ENCODE measurements around the gene ZNF335. TPM values are rescaled to one million over a fixed set of nuclear protein-coding genes. Genes with fewer than 3 reads are reported as not detected.

Gene ZNF335
- total RNA-seq, 1 donor from 2014 or later, result 14.2 TPM

DNA sequence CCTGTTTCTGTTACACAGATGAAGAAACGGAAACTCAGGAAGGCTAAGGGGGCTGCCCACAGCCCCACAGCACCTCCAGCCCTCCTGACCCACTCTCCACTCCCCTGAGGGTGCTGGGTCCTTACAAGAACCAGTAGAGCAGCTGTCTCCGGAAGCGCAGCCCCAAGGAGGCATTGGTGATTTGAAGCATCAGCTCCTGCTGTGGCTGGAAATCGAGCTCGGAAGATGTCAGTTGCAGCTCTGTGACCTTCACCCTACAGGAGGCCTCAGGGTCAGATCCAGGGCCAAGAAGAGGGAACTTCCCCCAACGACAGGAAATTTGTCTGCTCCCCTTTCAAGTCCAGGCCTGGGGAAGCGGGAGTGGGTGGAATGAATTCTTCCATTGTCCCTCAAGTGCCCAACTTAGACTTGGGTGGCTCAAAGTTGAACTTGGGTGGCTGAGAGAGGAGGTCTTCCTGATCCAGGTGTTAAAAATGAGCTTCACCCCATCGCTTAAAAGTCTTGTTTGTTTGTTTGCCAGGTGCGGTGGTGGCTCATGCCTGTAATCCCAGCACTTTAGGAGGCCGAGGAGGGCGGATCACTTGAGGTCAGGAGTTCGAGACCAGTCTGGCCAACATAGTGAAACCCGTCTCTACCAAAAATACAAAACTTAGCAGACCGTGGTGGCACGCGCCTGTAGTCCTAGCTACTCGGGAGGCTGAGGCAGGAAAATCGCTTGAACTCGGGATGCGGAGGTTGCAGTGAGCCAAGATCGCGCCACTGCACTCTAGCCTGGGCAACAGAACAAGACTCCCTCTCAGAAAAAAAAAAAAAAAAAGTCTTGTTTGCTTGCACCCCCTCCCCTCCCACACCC is 62.0 kb downstream of the ZNF335 start:
- no peaks in the 10 kb centered on the region for H3K9me3 Mint-ChIP-seq (ENCODE audit: low read depth)
- peak overlapping the region; percentile 94 for H3K27ac Mint-ChIP-seq (ENCODE audit: unreplicated experiment)
- TF ChIP-seq CTCF (IDR thresholded peaks at IDR 0.05), result no peak
- no peaks in the 10 kb centered on the region for H3K27me3 Mint-ChIP-seq (ENCODE audit: low read depth)
- H3K4me1 Mint-ChIP-seq (ENCODE audit: low read depth), result peaks cover 25% of the 10 kb centered on the region
- DNase-seq (ENCODE audit: low spot score), result no peak
- H3K4me3 Mint-ChIP-seq (ENCODE audit: unreplicated experiment), result peak overlapping the region; percentile 79
- H3K36me3 Mint-ChIP-seq (ENCODE audit: low read depth), result peaks cover 6% of the 10 kb centered on the region

DNA sequence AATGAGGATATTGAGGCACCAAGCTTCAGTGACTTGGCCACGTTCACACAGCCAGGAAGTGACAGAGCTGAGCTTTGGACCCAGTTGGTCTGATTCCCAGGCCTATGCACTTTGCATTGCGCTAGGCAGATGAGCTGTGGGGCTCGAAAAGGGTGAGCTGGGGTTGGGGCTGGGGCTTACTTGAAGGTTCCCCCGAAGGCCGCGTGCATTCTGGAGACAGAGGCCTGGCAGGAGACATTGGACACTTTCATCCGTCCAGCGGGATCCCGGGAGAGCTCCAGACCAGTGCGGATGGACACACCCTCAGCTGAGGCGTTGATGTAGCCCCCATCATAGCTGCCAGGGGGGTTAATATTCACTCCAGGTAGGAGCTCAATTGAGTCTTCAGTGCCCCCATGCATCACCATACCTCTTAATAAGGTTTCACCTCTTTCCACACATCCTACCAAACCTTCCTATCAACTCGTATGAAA is 62.6 kb downstream of the ZNF335 start:
- H3K36me3 Mint-ChIP-seq (ENCODE audit: low read depth), result peaks cover 6% of the 10 kb centered on the region

GRCh38 chr20:45908084-45908483 is 63.9 kb downstream of the ZNF335 start:
- Mint-ChIP-seq H3K27me3 (ENCODE audit: low read depth) (no peaks in the 10 kb centered on the region), H3K9me3 (ENCODE audit: low read depth) (no peaks in the 10 kb centered on the region), H3K4me3 (ENCODE audit: unreplicated experiment) (no peak overlapping the region), H3K27ac (ENCODE audit: unreplicated experiment) (no peak overlapping the region), H3K36me3 (ENCODE audit: low read depth) (peaks cover 6% of the 10 kb centered on the region), H3K4me1 (ENCODE audit: low read depth) (peaks cover 25% of the 10 kb centered on the region)
- TF ChIP-seq CTCF (IDR thresholded peaks at IDR 0.05), result no peak
- no peak for DNase-seq (ENCODE audit: low spot score)

More for the DNA sequence above, 62.6 kb downstream of the ZNF335 start:
- no peak for DNase-seq (ENCODE audit: low spot score)
- H3K4me3 Mint-ChIP-seq (ENCODE audit: unreplicated experiment), result no peak overlapping the region
- TF ChIP-seq CTCF (IDR thresholded peaks at IDR 0.05), result no peak
- H3K9me3 Mint-ChIP-seq (ENCODE audit: low read depth), result no peaks in the 10 kb centered on the region
- no peaks in the 10 kb centered on the region for H3K27me3 Mint-ChIP-seq (ENCODE audit: low read depth)
- peaks cover 25% of the 10 kb centered on the region for H3K4me1 Mint-ChIP-seq (ENCODE audit: low read depth)
- H3K27ac Mint-ChIP-seq (ENCODE audit: unreplicated experiment), result peak overlapping the region; percentile 20

DNA sequence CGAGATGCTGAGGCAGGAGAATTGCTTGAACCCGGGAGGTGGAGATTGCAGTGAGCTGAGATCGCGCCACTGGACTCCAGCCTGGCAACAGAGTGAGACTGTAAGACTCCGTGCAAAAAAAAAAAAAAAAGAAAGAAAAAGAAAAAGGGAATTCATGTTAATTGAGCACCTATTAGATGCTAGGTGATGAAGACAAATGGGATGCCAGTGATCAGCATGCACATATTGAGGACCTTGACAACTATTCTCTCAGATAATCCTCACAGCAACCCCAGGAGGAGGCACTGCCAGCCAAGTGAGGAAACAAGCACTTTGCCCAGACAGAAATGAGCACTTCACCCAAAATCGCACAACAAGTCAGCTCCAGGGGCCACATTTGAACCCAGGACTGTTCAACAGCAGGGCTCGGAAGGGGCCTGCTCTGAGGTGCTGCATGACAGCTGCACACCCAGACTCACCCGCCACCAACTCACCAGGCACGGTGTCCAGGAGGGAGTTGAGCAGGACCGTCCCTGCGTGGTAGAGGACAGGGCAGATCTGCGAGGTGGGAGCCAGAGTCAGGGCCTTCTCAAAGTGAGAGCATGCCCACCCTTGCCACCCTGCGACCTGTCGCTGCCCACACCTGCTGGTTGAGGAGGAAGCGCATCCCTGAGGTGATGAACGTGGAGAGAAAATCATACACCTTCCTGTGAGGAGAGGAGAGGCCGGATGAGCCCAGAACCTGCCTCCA is 64.6 kb downstream of the ZNF335 start:
- Mint-ChIP-seq H3K4me3 (ENCODE audit: unreplicated experiment) (no peak overlapping the region), H3K9me3 (ENCODE audit: low read depth) (no peaks in the 10 kb centered on the region), H3K36me3 (ENCODE audit: low read depth) (peaks cover 6% of the 10 kb centered on the region), H3K27ac (ENCODE audit: unreplicated experiment) (no peak overlapping the region), H3K4me1 (ENCODE audit: low read depth) (peaks cover 23% of the 10 kb centered on the region), H3K27me3 (ENCODE audit: low read depth) (no peaks in the 10 kb centered on the region)
- TF ChIP-seq CTCF (IDR thresholded peaks at IDR 0.05), result no peak
- DNase-seq (ENCODE audit: low spot score), result no peak

GRCh38 chr20:45905505-45906079 is 66.4 kb downstream of the ZNF335 start:
- Mint-ChIP-seq H3K4me3 (ENCODE audit: unreplicated experiment) (no peak overlapping the region), H3K9me3 (ENCODE audit: low read depth) (no peaks in the 10 kb centered on the region), H3K36me3 (ENCODE audit: low read depth) (peaks cover 6% of the 10 kb centered on the region), H3K27me3 (ENCODE audit: low read depth) (no peaks in the 10 kb centered on the region), H3K27ac (ENCODE audit: unreplicated experiment) (no peak overlapping the region), H3K4me1 (ENCODE audit: low read depth) (peaks cover 9% of the 10 kb centered on the region)
- TF ChIP-seq CTCF (IDR thresholded peaks at IDR 0.05), result no peak
- DNase-seq (ENCODE audit: low spot score), result no peak

All from chondrocyte (in vitro differentiated cells).